HT-29 (cell line): ENCODE data around the gene PRKCQ. TPM values are rescaled to one million over a fixed set of nuclear protein-coding genes. Genes with fewer than 3 reads are reported as not detected.
"Not testable (repeated sequence)": the region's sequence is repeated elsewhere in the genome, so short reads cannot be mapped to it uniquely, and the experiment has no call there.

ENCODE experiments used
- DNase-seq: peaks from one replicate; pipeline ENCODE4 v3.0.0-alpha.2; 2015; ENCODE audit warnings: low spot score
- total RNA-seq: library from RNA; depleted of rRNA; stranded (reverse); fragments of >200 nt; shearing (Covaris generic); gene quantifications from 2 replicates; pipeline ENCODE4 v1.2.3, GENCODE V29; 2014

PRKCQ gene
- total RNA-seq, 1 experiment from 2014 or later, result 0.03 TPM

GRCh38 chr10:6595499-6595898, 15.4 kb upstream of the PRKCQ start:
- DNase-seq, result no peak

GRCh38 chr10:6593241-6593671, 13.2 kb upstream of the PRKCQ start:
- no peak for DNase-seq

DNA sequence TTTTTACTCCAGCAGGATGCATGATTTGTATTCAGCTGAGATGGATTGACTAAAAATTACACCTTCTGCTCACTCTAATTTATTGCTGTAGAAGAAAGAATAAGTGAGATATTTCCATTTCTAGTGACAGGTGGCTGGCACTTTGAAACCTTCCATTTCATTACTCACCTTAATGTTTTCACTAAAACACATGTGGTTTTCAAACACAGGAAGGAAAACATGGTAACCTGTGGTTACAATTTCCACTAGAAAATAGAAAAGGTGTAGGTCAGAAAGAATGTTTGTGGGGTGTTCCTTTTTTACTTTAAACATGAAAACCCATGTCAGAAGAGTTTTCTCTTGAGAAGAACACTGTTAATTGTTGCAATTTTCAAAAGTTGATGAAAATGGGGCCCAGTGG, 12.0 kb upstream of the PRKCQ start:
- no peak for DNase-seq

- no peak for DNase-seq
Observed at GRCh38 chr10:6591668-6592067, 11.6 kb upstream of the PRKCQ start.

- no peak for DNase-seq
Observed at GRCh38 chr10:6590100-6590499, 10.0 kb upstream of the PRKCQ start.

GRCh38 chr10:6589287-6590094, 9.4 kb upstream of the PRKCQ start:
- no peak for DNase-seq

- DNase-seq, result no peak
Observed at GRCh38 chr10:6588845-6589244, 8.8 kb upstream of the PRKCQ start.

GRCh38 chr10:6588082-6588481, 8.0 kb upstream of the PRKCQ start:
- DNase-seq, result no peak

DNA sequence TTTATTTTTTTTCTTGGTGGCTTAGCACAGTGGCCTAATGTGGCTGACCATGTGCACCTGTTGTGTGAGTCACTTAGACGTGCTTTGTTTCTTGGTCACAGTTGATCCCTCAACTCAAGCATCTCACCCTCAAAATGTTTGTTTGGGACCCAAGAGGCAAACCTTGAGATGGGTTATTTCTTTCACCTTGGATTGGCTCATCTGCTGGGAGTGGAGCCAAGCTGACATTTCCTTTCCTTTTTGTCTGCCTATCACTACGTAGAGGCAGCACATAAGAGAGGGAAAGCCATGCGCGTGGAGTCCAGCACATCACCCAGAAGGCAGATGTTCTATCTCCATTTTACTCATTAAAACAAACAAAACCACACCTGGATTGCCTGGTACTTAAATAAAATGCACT, 6.4 kb upstream of the PRKCQ start:
- DNase-seq, result no peak

DNA sequence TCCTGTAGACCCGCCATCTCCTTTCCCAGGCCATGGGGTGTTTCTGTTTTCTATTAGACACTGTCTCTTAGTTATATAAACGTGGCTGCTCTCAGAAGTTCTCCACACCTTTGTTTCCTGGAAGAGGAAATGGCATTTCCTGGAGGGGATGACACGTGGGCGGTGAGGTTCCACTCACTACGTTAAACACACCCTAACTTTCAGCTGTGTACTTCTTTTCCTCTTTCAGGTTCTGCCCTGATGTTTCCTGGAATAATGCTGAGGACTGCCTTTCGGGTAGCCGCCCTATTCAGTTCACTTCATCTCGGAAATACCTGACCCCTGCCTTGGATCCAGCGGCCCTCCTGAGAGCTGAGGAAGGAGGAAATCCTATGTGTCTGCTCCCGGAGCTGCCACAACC, 3.4 kb upstream of the PRKCQ start:
- no peak for DNase-seq

DNA sequence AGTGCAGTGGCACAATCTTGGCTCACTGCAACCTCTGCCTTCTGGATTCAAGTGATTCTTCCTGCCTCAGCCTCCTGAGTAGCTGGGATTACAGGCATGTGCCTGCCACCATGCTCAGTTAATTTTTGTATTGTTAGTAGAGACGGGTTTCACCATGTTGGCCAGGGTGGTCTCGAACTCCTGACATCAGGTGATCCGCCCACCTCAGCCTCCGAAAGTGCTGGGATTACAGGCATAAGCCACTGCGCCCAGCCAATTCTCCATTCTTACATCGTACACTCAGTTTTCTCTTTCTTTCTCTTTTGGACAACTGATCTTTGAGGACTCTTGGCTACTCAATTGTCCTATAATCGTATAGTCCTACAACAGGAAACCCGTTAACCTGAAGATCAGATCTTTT, 2.8 kb upstream of the PRKCQ start:
- not testable (repeated sequence) for DNase-seq

DNA sequence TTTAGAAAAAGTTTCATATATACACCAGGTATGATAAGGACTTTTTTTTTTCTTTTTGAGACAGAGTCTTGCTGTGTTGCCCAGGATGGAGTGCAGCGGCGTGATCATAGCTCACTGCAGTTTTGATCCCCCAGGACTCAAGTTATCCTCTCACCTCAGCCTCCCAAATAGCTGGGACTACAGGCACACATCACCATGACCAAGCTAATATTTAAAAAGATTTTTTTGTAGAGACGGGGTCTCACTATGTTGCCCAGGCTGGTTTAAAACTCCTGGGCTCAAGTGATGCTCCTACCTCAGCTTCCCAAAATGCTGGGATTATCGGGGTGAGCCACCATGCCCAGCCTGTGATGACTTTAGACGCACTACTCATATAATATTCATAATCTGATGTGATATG, 2.2 kb upstream of the PRKCQ start:
- DNase-seq, result no peak

DNA sequence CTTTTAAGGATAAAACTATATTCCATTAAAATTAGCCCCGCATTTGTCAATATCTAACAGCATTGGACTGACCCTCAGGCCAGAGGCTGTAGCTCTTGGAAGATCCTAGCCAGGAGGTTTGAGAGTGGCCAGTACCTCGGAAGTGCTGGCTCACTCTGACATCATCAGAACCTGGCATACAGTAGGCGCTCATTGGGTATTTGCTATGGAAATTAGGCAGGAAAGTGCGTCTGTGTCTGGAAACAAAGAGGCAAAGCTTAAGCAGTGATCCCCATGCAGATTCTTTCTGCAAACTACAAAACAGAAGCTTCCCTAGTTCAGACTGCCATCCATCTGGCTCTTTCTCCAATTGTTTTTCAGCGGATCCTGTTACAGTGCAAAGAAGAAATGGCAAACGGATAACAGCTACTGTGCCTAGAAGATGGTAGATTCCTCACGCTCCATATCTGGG, 1.7 kb upstream of the PRKCQ start:
- DNase-seq, result no peak

DNA sequence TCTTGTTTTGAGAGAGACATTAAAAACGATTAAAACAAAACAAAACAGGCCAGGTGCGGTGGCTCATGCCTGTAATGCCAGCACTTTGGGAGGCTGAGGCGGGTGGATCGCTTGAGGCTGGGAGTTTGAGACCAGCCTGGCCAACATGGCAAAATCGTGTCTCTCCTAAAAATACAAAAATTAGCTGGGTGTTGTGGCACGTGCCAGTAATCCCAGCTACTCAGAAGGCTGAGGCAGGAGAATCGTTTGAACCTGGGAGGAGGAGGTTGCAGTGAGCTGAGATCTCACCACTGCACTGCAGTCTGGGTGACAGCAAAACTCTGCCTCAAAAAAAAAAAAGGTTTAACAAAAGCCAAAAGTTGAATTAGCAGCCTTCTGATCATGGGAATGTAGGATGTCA, 1.1 kb upstream of the PRKCQ start:
- not testable (repeated sequence) for DNase-seq

GRCh38 chr10:6580279-6581029, 378 bp upstream of the PRKCQ start:
- peak; percentile 75 for DNase-seq

- DNase-seq, result no peak
Observed at GRCh38 chr10:6579183-6579903, 733 bp downstream of the PRKCQ start.

DNA sequence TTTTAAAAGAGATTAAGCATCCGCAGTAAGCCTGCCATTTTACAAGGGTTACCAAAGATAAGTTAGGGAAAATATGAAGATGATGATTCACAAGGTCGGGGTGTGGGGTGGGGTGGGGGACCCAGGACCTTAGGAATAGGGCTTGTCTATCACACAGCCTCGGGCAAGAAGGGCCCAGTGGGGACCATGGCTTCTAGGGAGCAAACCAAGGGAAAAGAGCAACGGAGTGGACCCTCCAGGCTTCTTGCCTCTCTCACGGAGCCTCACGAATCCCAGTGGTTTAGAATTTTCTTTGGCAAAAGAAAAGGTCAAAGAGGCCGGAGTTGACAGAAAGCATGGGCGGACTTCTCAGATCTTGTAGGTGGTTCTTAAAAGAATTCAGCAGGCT, 1.3 kb downstream of the PRKCQ start:
- DNase-seq, result no peak

GRCh38 chr10:6578251-6578771, 1.8 kb downstream of the PRKCQ start:
- no peak for DNase-seq

DNA sequence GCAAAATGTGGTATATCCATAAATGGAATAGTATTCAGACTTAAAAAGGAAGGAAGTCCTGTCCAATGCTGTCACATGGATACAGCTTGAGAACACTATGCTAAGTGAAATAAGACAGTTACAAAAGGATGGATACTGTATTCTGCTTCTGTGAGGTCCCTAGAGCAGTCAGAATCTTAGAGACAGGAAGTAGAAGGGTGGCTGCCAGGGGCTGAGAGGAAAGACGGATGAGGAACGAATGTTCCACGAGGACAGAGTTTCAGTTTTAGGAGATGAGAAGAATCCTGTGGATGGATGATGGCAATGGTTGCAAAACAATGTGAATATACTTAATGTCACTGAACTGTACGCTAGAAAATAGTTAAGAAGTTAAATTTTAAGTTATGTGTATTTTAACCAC, 3.8 kb downstream of the PRKCQ start:
- no peak for DNase-seq

GRCh38 chr10:6574664-6575176, 5.4 kb downstream of the PRKCQ start:
- DNase-seq, result no peak

DNA sequence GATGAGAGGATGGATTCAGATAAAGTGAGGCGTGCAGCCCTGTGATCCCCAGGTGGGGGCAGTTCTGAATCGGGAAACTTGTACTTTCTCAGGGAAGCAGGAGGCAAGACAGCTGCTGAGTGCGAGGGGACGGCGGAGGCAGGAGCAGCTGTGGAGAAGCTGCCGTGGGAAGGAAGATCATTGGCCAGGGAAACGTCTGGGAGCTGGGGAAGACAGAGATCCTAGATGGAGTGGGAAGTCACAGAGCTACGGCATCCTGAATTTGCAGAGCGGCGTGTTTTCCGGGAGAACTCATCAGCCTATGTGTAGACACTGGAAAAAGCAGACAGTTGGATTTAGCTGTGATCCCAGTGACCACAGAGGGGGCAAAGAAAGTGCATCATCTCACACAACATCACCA, 9.2 kb downstream of the PRKCQ start:
- no peak for DNase-seq

GRCh38 chr10:6569259-6569658, 10.8 kb downstream of the PRKCQ start:
- DNase-seq, result no peak
